ENCODE data around the gene BAIAP2.

BAIAP2 gene

GRCh38 chr17:81046132-81046769, 11.3 kb downstream of the BAIAP2 start:
- in situ Hi-C loops (cut with MboI; ENCODE audit: low sequenced_read_pairs, unreplicated experiment) = no loop called here
- DNase-seq (ENCODE audit: low spot score) = no peak
- no peak for TF ChIP-seq CTCF (IDR thresholded peaks at IDR 0.05; ENCODE audit: borderline replicate concordance, control extremely low read depth, extremely low read depth, insufficient read depth, missing control alignments)

GRCh38 chr17:81046770-81047359, 11.9 kb downstream of the BAIAP2 start:
- no peak for DNase-seq (ENCODE audit: low spot score)
- no peak for TF ChIP-seq CTCF (IDR thresholded peaks at IDR 0.05; ENCODE audit: borderline replicate concordance, control extremely low read depth, extremely low read depth, insufficient read depth, missing control alignments)
- in situ Hi-C loops (cut with MboI; ENCODE audit: low sequenced_read_pairs, unreplicated experiment) = no loop called here

- no peak for TF ChIP-seq CTCF (IDR thresholded peaks at IDR 0.05; ENCODE audit: borderline replicate concordance, control extremely low read depth, extremely low read depth, insufficient read depth, missing control alignments)
- DNase-seq (ENCODE audit: low spot score) = no peak
- in situ Hi-C loops (cut with MboI; ENCODE audit: low sequenced_read_pairs, unreplicated experiment) = no loop called here
Measured at GRCh38 chr17:81048827-81049371, 13.9 kb downstream of the BAIAP2 start.

GRCh38 chr17:81049372-81049911, 14.5 kb downstream of the BAIAP2 start:
- DNase-seq (ENCODE audit: low spot score) = no peak
- in situ Hi-C loops (cut with MboI; ENCODE audit: low sequenced_read_pairs, unreplicated experiment) = no loop called here
- TF ChIP-seq CTCF (IDR thresholded peaks at IDR 0.05; ENCODE audit: borderline replicate concordance, control extremely low read depth, extremely low read depth, insufficient read depth, missing control alignments) = no peak

- no peak for DNase-seq (ENCODE audit: low spot score)
- in situ Hi-C loops (cut with MboI; ENCODE audit: low sequenced_read_pairs, unreplicated experiment) = no loop called here
- no peak for TF ChIP-seq CTCF (IDR thresholded peaks at IDR 0.05; ENCODE audit: borderline replicate concordance, control extremely low read depth, extremely low read depth, insufficient read depth, missing control alignments)
Measured at GRCh38 chr17:81049973-81050551, 15.1 kb downstream of the BAIAP2 start.

GRCh38 chr17:81050645-81051625, 16.0 kb downstream of the BAIAP2 start:
- in situ Hi-C loops (cut with MboI; ENCODE audit: low sequenced_read_pairs, unreplicated experiment) = no loop called here
- DNase-seq (ENCODE audit: low spot score) = no peak
- TF ChIP-seq CTCF (IDR thresholded peaks at IDR 0.05; ENCODE audit: borderline replicate concordance, control extremely low read depth, extremely low read depth, insufficient read depth, missing control alignments) = no peak

Data from GM13976 (cell line).